ENCODE measurements around the gene SIRT5. TPM values are rescaled to one million over a fixed set of nuclear protein-coding genes. Genes with fewer than 3 reads are reported as not detected.

SIRT5 gene
- total RNA-seq, 1 donor from 2014 or later = 12.4 TPM

DNA sequence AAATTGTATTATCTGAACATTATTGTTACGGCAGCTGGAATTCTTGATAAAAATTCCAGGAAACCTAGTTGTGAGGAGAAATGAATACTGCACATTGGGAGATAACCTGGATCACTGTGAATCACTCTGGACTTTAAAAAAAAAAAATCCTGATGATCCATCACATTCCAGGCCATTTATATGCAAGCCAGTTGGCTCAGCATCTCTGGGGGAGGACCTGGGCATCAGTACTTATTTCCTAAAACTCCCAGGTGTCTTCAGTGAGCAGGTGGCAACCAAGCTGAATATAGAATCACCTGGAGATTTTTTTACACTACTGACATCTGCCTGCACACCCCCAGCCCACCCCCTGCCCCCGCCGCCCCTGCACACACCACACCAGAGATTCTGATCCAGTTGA lies 39.1 kb upstream of the SIRT5 start:
- Mint-ChIP-seq H3K9me3 (no peaks in the 10 kb centered on the region), H3K27me3 (no peaks in the 10 kb centered on the region), H3K4me3 (no peak overlapping the region), H3K36me3 (ENCODE audit: low read depth) (no peaks in the 10 kb centered on the region), H3K4me1 (peaks cover 16% of the 10 kb centered on the region), H3K27ac (no peak overlapping the region)
- no peak for DNase-seq
- ATAC-seq (ENCODE audit: low read depth) = no peak
- TF ChIP-seq, protein P1, sequence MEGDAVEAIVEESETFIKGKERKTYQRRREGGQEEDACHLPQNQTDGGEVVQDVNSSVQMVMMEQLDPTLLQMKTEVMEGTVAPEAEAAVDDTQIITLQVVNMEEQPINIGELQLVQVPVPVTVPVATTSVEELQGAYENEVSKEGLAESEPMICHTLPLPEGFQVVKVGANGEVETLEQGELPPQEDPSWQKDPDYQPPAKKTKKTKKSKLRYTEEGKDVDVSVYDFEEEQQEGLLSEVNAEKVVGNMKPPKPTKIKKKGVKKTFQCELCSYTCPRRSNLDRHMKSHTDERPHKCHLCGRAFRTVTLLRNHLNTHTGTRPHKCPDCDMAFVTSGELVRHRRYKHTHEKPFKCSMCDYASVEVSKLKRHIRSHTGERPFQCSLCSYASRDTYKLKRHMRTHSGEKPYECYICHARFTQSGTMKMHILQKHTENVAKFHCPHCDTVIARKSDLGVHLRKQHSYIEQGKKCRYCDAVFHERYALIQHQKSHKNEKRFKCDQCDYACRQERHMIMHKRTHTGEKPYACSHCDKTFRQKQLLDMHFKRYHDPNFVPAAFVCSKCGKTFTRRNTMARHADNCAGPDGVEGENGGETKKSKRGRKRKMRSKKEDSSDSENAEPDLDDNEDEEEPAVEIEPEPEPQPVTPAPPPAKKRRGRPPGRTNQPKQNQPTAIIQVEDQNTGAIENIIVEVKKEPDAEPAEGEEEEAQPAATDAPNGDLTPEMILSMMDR (IDR thresholded peaks at IDR 0.05) = no peak
- ChIA-PET POLR2A (interaction anchor here (0.7 to 1.0 kb wide), 2 partner anchors 39 to 75 kb away, joined by 3 read pairs; partner anchors contain the start of gene SIRT5), CTCF (no interaction called here)
- intact Hi-C loops (cut with micrococcal nuclease) = loop anchor here (10.0 kb wide), 1 partner anchor 341 kb away; no protein-coding TSS in a partner anchor

DNA sequence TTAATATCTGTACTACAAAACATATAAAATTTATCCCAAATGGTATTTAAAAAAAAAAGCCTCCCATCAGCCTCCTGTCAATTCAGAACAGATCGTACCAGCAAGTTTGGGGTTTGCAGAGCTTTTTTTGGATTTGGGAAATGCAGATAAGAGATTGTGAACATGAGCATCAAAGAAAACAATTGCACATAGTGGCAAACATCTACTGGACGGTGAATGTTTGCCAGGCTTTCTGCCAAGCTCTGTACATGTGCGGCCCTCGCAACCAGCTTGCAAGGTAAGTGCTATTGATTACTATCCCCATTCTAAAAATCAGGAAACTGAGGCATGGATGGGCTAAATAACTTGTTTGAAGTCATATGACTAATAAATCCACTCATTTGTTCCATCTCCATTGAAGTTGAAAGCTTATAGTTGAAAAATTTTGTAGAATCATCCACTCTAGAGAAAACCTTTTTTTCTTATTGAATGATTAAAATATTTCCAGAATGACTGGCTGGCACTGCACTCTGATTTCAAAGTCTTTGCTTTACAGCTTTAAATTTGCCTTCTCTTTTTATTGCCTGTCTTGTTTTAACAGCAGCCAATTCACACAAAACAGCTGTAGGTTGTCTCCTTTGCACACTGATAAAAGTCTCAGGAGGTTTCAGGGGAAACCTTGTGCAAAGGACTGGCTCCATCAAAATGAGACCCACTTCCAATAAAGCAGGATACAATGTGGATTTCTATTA lies 37.4 kb upstream of the SIRT5 start:
- no peaks in the 10 kb centered on the region for H3K27me3 Mint-ChIP-seq
- TF ChIP-seq, protein P1 (IDR thresholded peaks at IDR 0.05) = no peak
- intact Hi-C loops (cut with micrococcal nuclease) = loop anchor here (10.0 kb wide), 1 partner anchor 342 kb away; no protein-coding TSS in a partner anchor
- ChIA-PET CTCF (interaction anchor here (0.9 to 2.3 kb wide), 12 partner anchors 10 to 202 kb away, joined by 3 to 25 read pairs (median 6); partner anchors contain the start of gene GFOD1), POLR2A (interaction anchor here (1.4 kb wide), 1 partner anchor 11 kb away, joined by 8 read pairs; no protein-coding TSS in a partner anchor)
- no peak overlapping the region for H3K27ac Mint-ChIP-seq
- H3K36me3 Mint-ChIP-seq (ENCODE audit: low read depth) = no peaks in the 10 kb centered on the region
- no peak for ATAC-seq (ENCODE audit: low read depth)
- no peaks in the 10 kb centered on the region for H3K9me3 Mint-ChIP-seq
- H3K4me3 Mint-ChIP-seq = no peak overlapping the region
- peaks cover 16% of the 10 kb centered on the region for H3K4me1 Mint-ChIP-seq
- DNase-seq = no peak

DNA sequence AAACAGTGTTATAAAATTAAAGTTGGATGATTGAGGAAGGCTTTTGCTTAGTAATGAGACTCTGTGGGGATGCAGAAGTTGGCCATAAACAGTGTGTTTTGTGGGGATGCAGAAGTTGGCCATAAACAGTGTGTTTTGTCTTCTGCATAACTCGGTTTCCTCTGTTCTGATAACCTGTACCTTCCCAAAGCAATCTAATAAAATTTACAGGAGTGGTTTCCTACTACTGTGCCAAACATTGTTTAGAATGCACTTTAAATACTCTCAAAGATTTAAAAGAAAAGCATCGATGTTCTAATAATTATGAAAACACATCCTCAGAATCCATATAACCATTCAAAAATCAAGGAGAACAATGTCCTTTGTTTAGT lies 36.9 kb upstream of the SIRT5 start:
- no peak overlapping the region for H3K4me3 Mint-ChIP-seq
- ATAC-seq (ENCODE audit: low read depth) (no peak), DNase-seq (no peak)
- H3K4me1 Mint-ChIP-seq = peaks cover 16% of the 10 kb centered on the region
- H3K27ac Mint-ChIP-seq = no peak overlapping the region
- H3K27me3 Mint-ChIP-seq = no peaks in the 10 kb centered on the region
- CTCF ChIA-PET = interaction anchor here (0.9 to 2.3 kb wide), 15 partner anchors 11 to 202 kb away, joined by 3 to 25 read pairs (median 5); partner anchors contain the start of gene GFOD1
- H3K9me3 Mint-ChIP-seq = no peaks in the 10 kb centered on the region
- POLR2A ChIA-PET = interaction anchor here (0.6 to 1.4 kb wide), 2 partner anchors 11 to 225 kb away, joined by 3 to 8 read pairs; no protein-coding TSS in a partner anchor
- TF ChIP-seq, protein P1 (IDR thresholded peaks at IDR 0.05) = no peak
- intact Hi-C loops (cut with micrococcal nuclease) = loop anchor here (10.0 kb wide), 1 partner anchor 343 kb away; no protein-coding TSS in a partner anchor
- H3K36me3 Mint-ChIP-seq (ENCODE audit: low read depth) = no peaks in the 10 kb centered on the region

DNA sequence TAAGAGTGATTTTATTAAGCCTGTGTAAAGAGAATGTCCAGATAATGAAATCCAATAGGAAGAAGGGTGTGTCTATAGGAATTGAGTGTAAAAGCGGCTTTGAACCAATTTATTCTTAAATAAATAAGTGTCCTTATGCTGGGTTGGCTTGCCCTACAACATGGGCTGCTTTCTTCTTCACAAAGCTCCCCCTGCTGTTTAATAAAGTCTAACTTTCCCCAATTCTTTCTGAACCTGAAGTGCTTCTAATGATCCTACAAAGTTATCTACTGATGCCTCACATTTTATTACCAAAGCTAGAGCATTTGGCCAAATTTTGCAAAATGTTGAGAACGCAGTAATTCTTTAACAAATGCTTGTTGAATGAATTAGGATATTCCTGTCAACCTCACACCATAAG lies 36.3 kb upstream of the SIRT5 start:
- intact Hi-C loops (cut with micrococcal nuclease) = loop anchor here (1.0 to 10.0 kb wide), 5 partner anchors 52 to 343 kb away; no protein-coding TSS in a partner anchor
- Mint-ChIP-seq H3K27me3 (no peaks in the 10 kb centered on the region), H3K4me3 (no peak overlapping the region), H3K27ac (no peak overlapping the region), H3K4me1 (peaks cover 14% of the 10 kb centered on the region), H3K36me3 (ENCODE audit: low read depth) (no peaks in the 10 kb centered on the region), H3K9me3 (no peaks in the 10 kb centered on the region)
- POLR2A ChIA-PET = interaction anchor here (0.6 to 1.4 kb wide), 2 partner anchors 12 to 225 kb away, joined by 3 to 8 read pairs; no protein-coding TSS in a partner anchor
- CTCF ChIA-PET = interaction anchor here (0.9 to 2.3 kb wide), 15 partner anchors 11 to 202 kb away, joined by 3 to 25 read pairs (median 5); partner anchors contain the start of gene GFOD1
- ATAC-seq (ENCODE audit: low read depth) = peak; percentile 58
- TF ChIP-seq, protein P1 (IDR thresholded peaks at IDR 0.05) = no peak
- DNase-seq = no peak

DNA sequence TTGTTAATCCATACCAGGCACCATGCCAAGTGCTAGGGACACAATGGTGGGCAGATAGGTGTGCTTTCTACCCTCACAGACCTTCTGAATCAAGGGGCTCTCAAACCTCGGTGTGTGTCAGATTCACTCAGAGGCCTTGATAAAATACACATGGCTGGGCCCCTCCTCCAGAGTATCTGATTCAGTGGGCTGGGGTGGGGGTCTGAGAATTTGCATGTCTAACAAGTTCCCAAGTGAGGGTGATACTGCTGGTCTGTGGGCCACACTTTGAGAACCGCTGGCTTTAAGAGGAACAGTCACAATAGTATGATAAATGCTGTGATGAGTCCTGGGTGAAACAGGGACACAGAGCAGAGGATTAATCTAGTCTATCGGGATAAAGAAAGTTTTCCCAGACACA lies 35.8 kb upstream of the SIRT5 start:
- TF ChIP-seq, protein P1 (IDR thresholded peaks at IDR 0.05) = no peak
- ATAC-seq (ENCODE audit: low read depth) (no peak), DNase-seq (no peak)
- POLR2A ChIA-PET = no interaction called here
- intact Hi-C loops (cut with micrococcal nuclease) = loop anchor here (1.0 to 10.0 kb wide), 5 partner anchors 52 to 344 kb away; no protein-coding TSS in a partner anchor
- peaks cover 14% of the 10 kb centered on the region for H3K4me1 Mint-ChIP-seq
- CTCF ChIA-PET = interaction anchor here (1.1 to 2.3 kb wide), 11 partner anchors 12 to 201 kb away, joined by 4 to 25 read pairs (median 7); partner anchors contain the start of gene GFOD1
- no peak overlapping the region for H3K4me3 Mint-ChIP-seq
- no peaks in the 10 kb centered on the region for H3K36me3 Mint-ChIP-seq (ENCODE audit: low read depth)
- no peak overlapping the region for H3K27ac Mint-ChIP-seq
- no peaks in the 10 kb centered on the region for H3K27me3 Mint-ChIP-seq
- no peaks in the 10 kb centered on the region for H3K9me3 Mint-ChIP-seq

All from activated B cell treated with CpG ODN at 0.5 μM for 24 hours (primary cell).